Heart left ventricle (tissue), 16 donors: Measurements from ENCODE around the gene GLTPD2. TPM values are rescaled to one million over a fixed set of nuclear protein-coding genes. Genes with fewer than 3 reads are reported as not detected.

Experiments used
- ATAC-seq, 4 donors: fragments of 200-7000 bp; cut with Tn5 transposase; one replicate each; pipeline ENCODE4 v1.9.1; 2020 to 2022; ENCODE audit warnings: moderate library complexity in 4 of 4, mild to moderate bottlenecking in 3 of 4, moderate number of reproducible peaks in 1 of 4
- DNase-seq, 5 donors: peaks; one replicate each; pipeline ENCODE4 v3.0.0-alpha.2; 2020
- H3K27ac ChIP-seq, 12 donors: fragments of 200-600 bp; sonication (generic) in 4 of 12; one replicate each; pipeline versions ENCODE4 v1.5.0 to v1.8.0; 2016 to 2022; ENCODE audit warnings: mild to moderate bottlenecking in 2 of 12
- H3K27me3 ChIP-seq, 9 donors: fragments of 200-600 bp; sonication (generic) in 2 of 9; one replicate each; pipeline versions ENCODE4 v1.5.1 to v1.8.0; 2016 to 2022; ENCODE audit warnings: mild to moderate bottlenecking in 3 of 9
- H3K36me3 ChIP-seq, 9 donors: fragments of 200-600 bp; sonication (generic) in 2 of 9; one replicate each; pipeline versions ENCODE4 v1.5.0 to v1.8.0; 2018 to 2022; ENCODE audit warnings: mild to moderate bottlenecking in 2 of 9
- H3K4me1 ChIP-seq, 12 donors: fragments of 200-600 bp; sonication (generic) in 4 of 12; one replicate each; pipeline versions ENCODE4 v1.5.0 to v1.8.0; 2016 to 2022; ENCODE audit warnings: mild to moderate bottlenecking in 3 of 12
- H3K4me3 ChIP-seq, 12 donors: fragments of 200-600 bp; sonication (generic) in 4 of 12; one replicate each; pipeline versions ENCODE4 v1.5.0 to v1.8.0; 2017 to 2022; ENCODE audit warnings: mild to moderate bottlenecking in 9 of 12, moderate library complexity in 4 of 12
- H3K9me3 ChIP-seq, 12 donors: fragments of 200-600 bp; sonication (generic) in 4 of 12; one replicate each; pipeline versions ENCODE4 v1.5.0 to v1.8.0; 2016 to 2022; ENCODE audit warnings: mild to moderate bottlenecking in 1 of 12
- CTCF ChIP-seq, 12 donors: fragments of 200-600 bp; sonication (generic) in 4 of 12; IDR thresholded peaks; one replicate each; pipeline versions ENCODE4 v1.5.0 to v1.8.0; 2018 to 2022; ENCODE audit warnings: antibody characterized with exemption in 12 of 12, mild to moderate bottlenecking in 5 of 12
- POLR2A ChIP-seq, 2 donors: fragments of 450-650 bp; IDR thresholded peaks; one replicate each; pipeline ENCODE4 v1.6.1; 2017; ENCODE audit warnings: antibody characterized with exemption in 2 of 2, mild to moderate bottlenecking in 2 of 2, moderate library complexity in 2 of 2
- WGBS, 4 donors: extraction: QIAGEN DNeasy Blood & Tissue Kit in 2 of 4; methylation state at CpG; one replicate each; pipeline versions ENCODE4 v1.1.5 to v1.1.7; 2013 to 2018; 5-methylcytosine and 5-hydroxymethylcytosine counted together
- intact Hi-C, 10 donors: fragments of 100-400 bp; cut with DNase I; formaldehyde crosslinking; loops; one replicate each; pipeline versions ENCODE4 v1.11.1 to v1.14.2; 2022
- polyA plus RNA-seq, 2 donors: library from polyadenylated mRNA; stranded (reverse); fragments of 200-250 nt; gene quantifications; one replicate each; pipeline ENCODE4 v1.2.3, GENCODE V29; 2013
- total RNA-seq, 9 donors: library from RNA; depleted of rRNA in 2 of 9; stranded (reverse); fragments of >200 nt in 2 of 9; fragmentation: NEBNext Ultra II Directional in 3 of 9; extraction: Animal tissue kit (Norgen Biotek cat#: 25700) in 3 of 9; gene quantifications; one replicate each; pipeline versions ENCODE4 v1.1.0 to v1.2.4, GENCODE V29; 2016 to 2023
- donor health status: ischemic (EF 13 %, LVEDD 7.1; RV severe dilation, severe dysfunction).
- donor health status: healthy with polysubstance abuse.
- donor health status: DM: no; HTN: yes; CAD: no.
- donor health status: DM: no; HTN: no; CAD: no.
- donor health status: ischemic (EF 25% LVEDD 6.9; RV normal size, moderate dysfunction).
- donor health status: ischemic (EF 25% LVEDD 5.7; RV mildly dilated, moderate dysfunction).
- donor health status: healthy.
- donor health status: DM: yes; HTN: yes; CAD: no.
- donor health status: ischemic (EF 35%, LVEDD 5.7; RV mildly dilated, moderate dysfunction).
- donor health status: nonischemic (EF 11% LVEDD 7.7; RV severe dilation, severe dysfunction).
- donor health status: DM: yes; HTN: yes; CAD: no.
- donor health status: PGD.
- donor health status: ischemic (EF 29% LVEDD 5.4; RV normal size, mild dysfunction).
- donor health status: nonischemic (EF 23%, LVEDD 6.1; RV moderate dilation, normal function).

Gene GLTPD2
- total and polyA plus RNA-seq, 11 donors = not detected

GRCh38 chr17:4802228-4802627 is 13.5 kb downstream of the GLTPD2 start, which contains the start of gene C17orf114:
TSS of gene C17orf114 (minus strand) at chr17:4802328.
- peak in 1 of 5 donors; percentile 24 for DNase-seq
- TF ChIP-seq POLR2A (IDR thresholded peaks at IDR 0.05) = no peak
- TF ChIP-seq CTCF (IDR thresholded peaks at IDR 0.05) = no peak
- H3K27me3 ChIP-seq = no peaks in the 10 kb centered on the region

GRCh38 chr17:4806456-4806776 is 17.7 kb downstream of the GLTPD2 start:
- peaks cover 6 to 27% (median 16%) of the 10 kb centered on the region in 12 donors for H3K4me1 ChIP-seq
- peak overlapping the region; percentile 41 to 100 (median 86) for H3K4me3 ChIP-seq
- intact Hi-C loops = loop anchor here in 2 of 10 donors (2.0 to 5.0 kb wide), 2 partner anchors 26 to 76 kb away; partner anchors contain the start of gene MINK1 (in 1 of the 2)
- TF ChIP-seq CTCF (IDR thresholded peaks at IDR 0.05) (no peak), POLR2A (IDR thresholded peaks at IDR 0.05) (no peak)
- 4 to 7% (median 5%) methylated on average over 14 to 16 of the region's 16 CpGs for WGBS, 4 donors
- no peaks in the 10 kb centered on the region for H3K9me3 ChIP-seq
- H3K27ac ChIP-seq = peak overlapping the region in 7 of 12 donors; percentile 49 to 92 (median 73)
- ATAC-seq = no peak
- H3K36me3 ChIP-seq = peaks cover 0 to 24% (median 9%) of the 10 kb centered on the region in 9 donors
- no peak for DNase-seq
- H3K27me3 ChIP-seq = no peaks in the 10 kb centered on the region

More at GRCh38 chr17:4802228-4802627, 13.5 kb downstream of the GLTPD2 start, which contains the start of gene C17orf114:
- 78 to 86% (median 81%) methylated on average over 9 of the region's 9 CpGs for WGBS, 4 donors
- no peaks in the 10 kb centered on the region for H3K9me3 ChIP-seq
- intact Hi-C loops = no loop called here
- no peak within 1 kb of the TSS for H3K27ac ChIP-seq
- H3K4me3 ChIP-seq = no peak within 1 kb of the TSS
- H3K36me3 ChIP-seq = peaks cover 0 to 25% (median 21%) of the 10 kb centered on the region in 9 donors
- H3K4me1 ChIP-seq = peaks cover 0 to 11% (median 6%) of the 10 kb centered on the region in 12 donors
- ATAC-seq = no peak

- intact Hi-C loops = loop anchor here in 2 of 10 donors (2.0 to 5.0 kb wide), 2 partner anchors 26 to 75 kb away; partner anchors contain the start of gene MINK1 (in 1 of the 2)
- 1% methylated on average over 16 to 106 of the region's 106 CpGs for WGBS, 4 donors
- peak; percentile 89 to 94 (median 90) for DNase-seq
These were observed 18.2 kb downstream of the GLTPD2 start, which contains the start of gene PLD2 for GRCh38 chr17:4806777-4807604. TSS of gene PLD2 (plus strand) at chr17:4807152. CDS start at chr17:4807773, 621 bp downstream.

More at GRCh38 chr17:4806777-4807604, 18.2 kb downstream of the GLTPD2 start, which contains the start of gene PLD2:
- H3K4me1 ChIP-seq = peaks cover 6 to 27% (median 16%) of the 10 kb centered on the region in 12 donors
- H3K27me3 ChIP-seq = no peaks in the 10 kb centered on the region
- H3K9me3 ChIP-seq = no peaks in the 10 kb centered on the region
- H3K36me3 ChIP-seq = peaks cover 0 to 27% (median 13%) of the 10 kb centered on the region in 9 donors
- TF ChIP-seq CTCF (IDR thresholded peaks at IDR 0.05) (peak in 1 of 12 donors; percentile 7), POLR2A (IDR thresholded peaks at IDR 0.05) (peak in 1 of 2 donors; percentile 72)
- H3K27ac ChIP-seq = peak within 1 kb of the TSS; percentile 45 to 92 (median 85)
- ATAC-seq = peak; percentile 84 to 99 (median 98)
- peak within 1 kb of the TSS; percentile 69 to 100 (median 86) for H3K4me3 ChIP-seq
